HG02588 (cell line): ENCODE data around the gene UBE2J1.

ENCODE experiments used
- ATAC-seq: cut with Tn5 transposase; IDR thresholded peaks from one replicate; pipeline ENCODE4 v1.9.1; 2021; ENCODE audit warnings: mild to moderate bottlenecking, moderate library complexity; ENCODE audit not compliant: unreplicated experiment

UBE2J1 gene

GRCh38 chr6:89291256-89291819 lies 61.2 kb downstream of the UBE2J1 start:
- no peak for ATAC-seq

- no peak for ATAC-seq
Measured at GRCh38 chr6:89290401-89291155, 61.9 kb downstream of the UBE2J1 start.

- ATAC-seq = no peak
Measured at GRCh38 chr6:89289710-89290109, 62.8 kb downstream of the UBE2J1 start.

GRCh38 chr6:89287351-89288028 lies 65.0 kb downstream of the UBE2J1 start:
- ATAC-seq = no peak

- no peak for ATAC-seq
Measured at GRCh38 chr6:89286516-89286915, 66.0 kb downstream of the UBE2J1 start.

GRCh38 chr6:89284963-89285735 lies 67.4 kb downstream of the UBE2J1 start:
- ATAC-seq = no peak

GRCh38 chr6:89284081-89284480 lies 68.4 kb downstream of the UBE2J1 start:
- ATAC-seq = no peak

GRCh38 chr6:89282749-89283148 lies 69.8 kb downstream of the UBE2J1 start:
- ATAC-seq = no peak

- ATAC-seq = peak; percentile 95
Measured at GRCh38 chr6:89281779-89282246, 70.7 kb downstream of the UBE2J1 start.

- no peak for ATAC-seq
Measured at GRCh38 chr6:89278956-89279355, 73.6 kb downstream of the UBE2J1 start.
